Psoas muscle (tissue), 8 donors: ENCODE data around the gene SLC25A2. TPM values are rescaled to one million over a fixed set of nuclear protein-coding genes. Genes with fewer than 3 reads are reported as not detected.
"Not testable (repeated sequence)": the region's sequence is repeated elsewhere in the genome, so short reads cannot be mapped to it uniquely, and the experiment has no call there.

ENCODE experiments used
- ATAC-seq, 4 donors: fragments of 200-7000 bp; cut with Tn5 transposase; one replicate each; pipeline ENCODE4 v1.9.1; 2020; ENCODE audit warnings: moderate library complexity in 3 of 4, mild to moderate bottlenecking in 2 of 4
- DNase-seq, 2 donors: peaks; one replicate each; pipeline ENCODE4 v3.0.0-alpha.2; 2020
- H3K27ac ChIP-seq: fragments of 200-600 bp; one replicate; pipeline ENCODE4 v1.8.0; 2022
- H3K27me3 ChIP-seq, 3 donors: fragments of 200-600 bp in 1 of 3; one replicate each; pipeline versions ENCODE4 v1.6.1 to v1.8.0; 2013 to 2022; ENCODE audit warnings: low read length in 2 of 3, mild to moderate bottlenecking in 2 of 3, moderate library complexity in 1 of 3; ENCODE audit not compliant: insufficient read depth in 3 of 3
- H3K36me3 ChIP-seq, 2 donors: fragments of 200-600 bp in 1 of 2; one replicate each; pipeline versions ENCODE4 v1.6.1 to v1.8.0; 2013 to 2022; ENCODE audit warnings: low read depth in 1 of 2, mild to moderate bottlenecking in 1 of 2, moderate library complexity in 1 of 2; ENCODE audit not compliant: insufficient read depth in 1 of 2
- H3K4me1 ChIP-seq: fragments of 200-600 bp; one replicate; pipeline ENCODE4 v1.8.0; 2022
- H3K4me3 ChIP-seq: fragments of 200-600 bp; one replicate; pipeline ENCODE4 v1.8.0; 2022; ENCODE audit warnings: mild to moderate bottlenecking
- H3K9me3 ChIP-seq: fragments of 200-600 bp; one replicate; pipeline ENCODE4 v1.8.0; 2022
- CTCF ChIP-seq: fragments of 200-600 bp; IDR thresholded peaks from one replicate; pipeline ENCODE4 v1.8.0; 2022; ENCODE audit warnings: antibody characterized with exemption
- WGBS, 3 donors: extraction: QIAGEN DNeasy Blood & Tissue Kit; methylation state at CpG; one replicate each; pipeline versions ENCODE4 v1.1.6 to v1.1.7; 2013; 5-methylcytosine and 5-hydroxymethylcytosine counted together
- intact Hi-C, 2 donors: fragments of 100-400 bp; cut with DNase I; formaldehyde crosslinking; loops; one replicate each; pipeline versions ENCODE4 v1.11.0 to v1.14.2; 2022
- polyA plus RNA-seq, 3 donors: library from polyadenylated mRNA; stranded (reverse); fragments of 200-250 nt; gene quantifications; one replicate each; pipeline ENCODE4 v1.2.3, GENCODE V29; 2013
- total RNA-seq, 4 donors: library from RNA; stranded (reverse); fragmentation: NEBNext Ultra II Directional in 2 of 4; extraction: Animal tissue kit (Norgen Biotek cat#: 25700) in 2 of 4; gene quantifications; one replicate each; pipeline versions ENCODE4 v1.2.1 to v1.2.4, GENCODE V29; 2021 to 2023
- donor health status: healthy with polysubstance abuse.
- donor health status: DM: no; HTN: no; CAD: no; lungs with moderate emphysema.
- donor health status: Bipolar disorder and iron deficiency.
- donor health status: healthy.
- donor health status: DM: yes; HTN: yes; CAD: no.
- donor health status: DM: no; HTN: no; CAD: no.
- donor health status: DM: no; HTN: no; CAD: no.
- donor health status: DM: yes; HTN: yes; CAD: no.

SLC25A2 gene
- total and polyA plus RNA-seq, 7 donors = 0.04 to 0.32 (median 0.19) TPM; not detected in 4

DNA sequence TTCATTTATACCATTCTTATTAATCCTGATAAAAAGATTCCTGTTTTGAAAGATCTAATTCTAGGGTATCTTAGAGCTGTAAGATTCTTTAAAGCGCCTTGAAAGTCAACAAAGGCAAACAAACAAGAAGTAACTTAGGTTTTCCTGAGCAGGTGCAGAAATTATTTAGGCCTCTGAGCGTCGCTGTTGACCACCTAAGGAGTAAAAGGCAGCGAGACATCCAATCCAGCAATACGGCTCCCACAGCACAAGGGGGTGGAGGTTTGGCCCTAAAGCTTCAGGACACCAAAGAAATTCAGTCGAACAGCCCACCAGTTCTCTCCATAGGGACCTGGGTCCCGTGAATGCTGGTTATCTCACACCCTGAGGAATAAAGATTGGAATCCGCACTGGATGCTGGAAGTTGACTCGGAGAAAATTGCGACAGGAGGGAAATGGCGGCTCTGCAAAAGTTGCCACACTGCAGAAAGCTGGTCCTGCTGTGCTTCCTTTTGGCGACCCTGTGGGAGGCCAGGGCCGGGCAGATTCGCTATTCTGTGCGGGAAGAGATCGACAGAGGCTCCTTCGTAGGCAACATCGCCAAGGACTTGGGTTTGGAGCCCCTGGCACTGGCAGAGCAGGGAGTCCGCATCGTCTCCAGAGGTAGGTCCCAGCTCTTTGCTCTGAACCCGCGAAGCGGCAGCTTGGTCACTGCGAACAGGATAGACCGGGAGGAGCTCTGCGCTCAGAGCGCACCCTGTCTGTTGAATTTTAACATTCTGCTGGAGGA lies 34.9 kb upstream of the SLC25A2 start, which contains the start of gene PCDHGA2:
TSS of gene PCDHGA2 (plus strand) at position 223 of the 769 bp plus-strand sequence.
- 9 to 12% (median 10%) methylated on average over 27 of the region's 27 CpGs for WGBS, 3 donors
- intact Hi-C loops = loop anchor here in 1 of 2 donors (5.0 kb wide), 1 partner anchor 224 kb away; no protein-coding TSS in a partner anchor

DNA sequence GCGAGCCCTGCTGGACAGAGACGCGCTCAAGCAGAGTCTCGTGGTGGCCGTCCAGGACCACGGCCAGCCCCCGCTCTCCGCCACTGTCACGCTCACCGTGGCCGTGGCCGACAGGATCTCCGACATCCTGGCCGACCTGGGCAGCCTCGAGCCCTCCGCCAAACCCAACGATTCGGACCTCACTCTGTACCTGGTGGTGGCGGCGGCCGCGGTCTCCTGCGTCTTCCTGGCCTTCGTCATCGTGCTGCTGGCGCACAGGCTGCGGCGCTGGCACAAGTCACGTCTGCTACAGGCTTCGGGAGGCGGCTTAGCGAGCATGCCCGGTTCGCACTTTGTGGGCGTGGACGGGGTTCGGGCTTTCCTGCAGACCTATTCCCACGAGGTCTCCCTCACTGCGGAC lies 28.7 kb upstream of the SLC25A2 start:
- H3K27ac ChIP-seq, ATAC-seq, H3K36me3 ChIP-seq, DNase-seq, H3K4me3 ChIP-seq, H3K9me3 ChIP-seq, intact Hi-C loops, H3K4me1 ChIP-seq: not testable (repeated sequence)
- 32 to 47% (median 36%) methylated on average over 35 to 39 of the region's 39 CpGs for WGBS, 3 donors
- peaks cover 0 to 15% (median 6%) of the 10 kb centered on the region in 3 donors for H3K27me3 ChIP-seq

More for the DNA sequence above, 34.9 kb upstream of the SLC25A2 start, which contains the start of gene PCDHGA2:
- ATAC-seq (peak; percentile 77 to 82 (median 80)), DNase-seq (no peak)
- Histone ChIP-seq H3K4me1 (no peaks in the 10 kb centered on the region), H3K36me3 (no peaks in the 10 kb centered on the region), H3K27ac (peak within 1 kb of the TSS; percentile 64), H3K27me3 (peaks cover 0 to 33% (median 9%) of the 10 kb centered on the region in 3 donors), H3K4me3 (peak within 1 kb of the TSS; percentile 60), H3K9me3 (peaks cover 23% of the 10 kb centered on the region)
- peak; percentile 39 for TF ChIP-seq CTCF

DNA sequence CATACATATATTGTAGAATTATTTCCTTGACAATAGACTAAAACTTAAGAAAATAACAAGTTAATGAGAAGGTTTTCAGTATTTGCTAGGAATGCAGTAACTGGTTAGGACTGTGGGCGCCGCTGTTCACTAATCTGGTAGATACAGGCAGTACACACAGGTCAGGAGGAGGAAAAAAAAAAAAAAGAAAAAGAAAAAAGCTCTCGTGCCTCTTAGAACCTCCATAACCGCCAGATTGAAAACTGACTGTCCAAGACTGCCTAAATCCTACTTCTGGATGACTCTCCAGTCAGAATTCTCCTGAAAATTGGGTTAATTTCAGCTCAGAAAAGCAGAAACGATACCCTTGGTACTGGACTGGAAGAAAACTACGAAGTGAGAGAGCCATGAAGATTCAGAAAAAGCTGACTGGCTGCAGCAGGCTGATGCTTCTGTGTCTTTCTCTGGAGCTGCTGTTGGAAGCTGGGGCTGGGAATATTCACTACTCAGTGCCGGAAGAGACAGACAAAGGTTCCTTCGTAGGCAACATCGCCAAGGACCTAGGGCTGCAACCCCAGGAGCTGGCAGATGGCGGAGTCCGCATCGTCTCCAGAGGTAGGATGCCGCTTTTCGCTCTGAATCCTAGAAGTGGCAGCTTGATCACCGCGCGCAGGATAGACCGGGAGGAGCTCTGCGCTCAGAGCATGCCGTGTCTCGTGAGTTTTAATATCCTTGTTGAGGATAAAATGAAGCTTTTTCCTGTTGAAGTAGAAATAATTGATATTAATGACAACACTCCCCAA lies 26.6 kb upstream of the SLC25A2 start, which contains the start of gene PCDHGA1:
TSS of gene PCDHGA1 (plus strand) at position 216 of the 782 bp plus-strand sequence.
- ATAC-seq (peak in 2 of 4 donors; percentile 54 to 61), DNase-seq (no peak)
- Histone ChIP-seq H3K27ac (peak within 1 kb of the TSS; percentile 15), H3K4me3 (peak within 1 kb of the TSS; percentile 54), H3K27me3 (peaks cover 0 to 15% (median 6%) of the 10 kb centered on the region in 3 donors), H3K9me3 (peaks cover 4% of the 10 kb centered on the region), H3K36me3 (no peaks in the 10 kb centered on the region), H3K4me1 (no peaks in the 10 kb centered on the region)
- 20 to 31% (median 24%) methylated on average over 21 of the region's 21 CpGs for WGBS, 3 donors
- peak; percentile 50 for TF ChIP-seq CTCF
- intact Hi-C loops = no loop called here

DNA sequence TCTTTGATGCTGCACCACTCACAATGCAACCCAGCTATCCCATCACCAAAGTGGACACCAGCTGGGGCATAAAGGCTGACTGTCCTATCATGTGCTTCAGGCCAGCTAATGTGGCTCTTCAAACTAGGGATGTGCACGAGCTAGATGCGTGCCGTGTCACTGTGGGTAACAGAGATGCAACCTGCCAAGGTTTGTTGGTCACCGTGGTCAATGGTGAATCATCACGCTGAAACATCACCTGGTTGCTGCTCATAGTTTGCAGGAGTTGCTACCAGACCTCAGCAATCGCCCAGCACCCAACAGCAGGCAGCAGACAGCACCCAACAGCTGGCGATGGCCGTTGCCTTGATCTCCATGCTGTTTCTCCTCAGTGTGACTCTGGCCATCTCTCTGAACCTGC lies 24.4 kb upstream of the SLC25A2 start:
- TF ChIP-seq CTCF = no peak
- peak in 2 of 4 donors; percentile 26 to 36 for ATAC-seq
- no peaks in the 10 kb centered on the region for H3K36me3 ChIP-seq
- no peak for DNase-seq
- no peak overlapping the region for H3K27ac ChIP-seq
- H3K27me3 ChIP-seq = peaks cover 0 to 6% (median 5%) of the 10 kb centered on the region in 3 donors
- peaks cover 4% of the 10 kb centered on the region for H3K9me3 ChIP-seq
- H3K4me3 ChIP-seq = no peak overlapping the region
- WGBS, 3 donors = 82 to 83% (median 83%) methylated on average over 8 of the region's 8 CpGs
- intact Hi-C loops = loop anchor here in 1 of 2 donors (10.0 kb wide), 1 partner anchor 203 kb away; the partner anchor contains the start of gene PCDHB4
- H3K4me1 ChIP-seq = no peaks in the 10 kb centered on the region
